Immature natural killer cell (primary cell): ENCODE results near the gene QRICH2. TPM values are rescaled to one million over a fixed set of nuclear protein-coding genes. Genes with fewer than 3 reads are reported as not detected.
"Not testable (repeated sequence)": the region's sequence is repeated elsewhere in the genome, so short reads cannot be mapped to it uniquely, and the experiment has no call there.

Experiments
- DNase-seq, 3 donors: peaks; one replicate each; pipeline ENCODE4 v3.0.0; 2022; ENCODE audit warnings: mixed read lengths in 1 of 3
- H3K27ac Mint-ChIP-seq, 6 donors: one replicate each; pipeline ENCODE4 v1.8.0; 2020; ENCODE audit warnings: mixed read lengths in 6 of 6, mild to moderate bottlenecking in 5 of 6, inconsistent platforms in 4 of 6, moderate library complexity in 3 of 6
- H3K27me3 Mint-ChIP-seq, 3 donors: one replicate each; pipeline ENCODE4 v1.8.0; 2020 to 2021; ENCODE audit warnings: low read depth in 3 of 3, mild to moderate bottlenecking in 3 of 3, mixed read lengths in 3 of 3, moderate library complexity in 3 of 3, inconsistent platforms in 1 of 3
- H3K36me3 Mint-ChIP-seq, 3 donors: one replicate each; pipeline ENCODE4 v1.8.0; 2020; ENCODE audit warnings: mixed read lengths in 3 of 3, inconsistent platforms in 2 of 3, mild to moderate bottlenecking in 2 of 3
- H3K4me1 Mint-ChIP-seq, 2 donors: one replicate each; pipeline ENCODE4 v1.8.0; 2020; ENCODE audit warnings: inconsistent platforms in 2 of 2, mild to moderate bottlenecking in 2 of 2, mixed read lengths in 2 of 2, moderate library complexity in 1 of 2
- H3K4me3 Mint-ChIP-seq, 5 donors: one replicate each; pipeline ENCODE4 v1.8.0; 2020; ENCODE audit warnings: mild to moderate bottlenecking in 5 of 5, mixed read lengths in 5 of 5, inconsistent platforms in 3 of 5, moderate library complexity in 3 of 5
- H3K9me3 Mint-ChIP-seq, 6 donors: one replicate each; pipeline ENCODE4 v1.8.0; 2020; ENCODE audit warnings: mild to moderate bottlenecking in 6 of 6, mixed read lengths in 6 of 6, inconsistent platforms in 4 of 6, moderate library complexity in 3 of 6
- polyA plus RNA-seq, 3 donors: library from polyadenylated mRNA; unstranded; fragments of 300-500 nt; fragmentation: Illumina TruSeq; gene quantifications; one replicate each; pipeline ENCODE4 v1.2.3, GENCODE V29; 2021

QRICH2 gene
- polyA plus RNA-seq, 3 donors from 2014 or later: 0.28 TPM; not detected in 2

- Mint-ChIP-seq H3K9me3 (no peaks in the 10 kb centered on the region), H3K4me3 (peak overlapping the region in 3 of 5 donors; percentile 7 to 42 (median 24)), H3K4me1 (peaks cover 14 to 26% of the 10 kb centered on the region in 2 donors), H3K27ac (no peak overlapping the region), H3K36me3 (no peaks in the 10 kb centered on the region), H3K27me3 (peaks cover 6 to 11% (median 10%) of the 10 kb centered on the region in 3 donors)
- DNase-seq: no peak
These were observed 70.2 kb downstream of the QRICH2 start for GRCh38 chr17:76237859-76238313.

GRCh38 chr17:76236603-76237002 is 71.5 kb downstream of the QRICH2 start:
- peaks cover 14 to 25% of the 10 kb centered on the region in 2 donors for H3K4me1 Mint-ChIP-seq
- H3K9me3 Mint-ChIP-seq: no peaks in the 10 kb centered on the region
- peaks cover 8 to 10% (median 10%) of the 10 kb centered on the region in 3 donors for H3K27me3 Mint-ChIP-seq
- no peak for DNase-seq
- no peaks in the 10 kb centered on the region for H3K36me3 Mint-ChIP-seq
- H3K4me3 Mint-ChIP-seq: no peak overlapping the region
- H3K27ac Mint-ChIP-seq: no peak overlapping the region

GRCh38 chr17:76235883-76236282 is 72.2 kb downstream of the QRICH2 start:
- no peak overlapping the region for H3K4me3 Mint-ChIP-seq
- no peaks in the 10 kb centered on the region for H3K9me3 Mint-ChIP-seq
- no peak overlapping the region for H3K27ac Mint-ChIP-seq
- no peaks in the 10 kb centered on the region for H3K36me3 Mint-ChIP-seq
- H3K4me1 Mint-ChIP-seq: peaks cover 8 to 17% of the 10 kb centered on the region in 2 donors
- no peak for DNase-seq
- peaks cover 6 to 7% (median 6%) of the 10 kb centered on the region in 3 donors for H3K27me3 Mint-ChIP-seq

- Mint-ChIP-seq H3K27ac (no peak overlapping the region), H3K9me3 (no peaks in the 10 kb centered on the region), H3K36me3 (no peaks in the 10 kb centered on the region), H3K4me1 (peaks cover 6 to 14% of the 10 kb centered on the region in 2 donors), H3K4me3 (peak overlapping the region in 1 of 5 donors; percentile 35), H3K27me3 (peaks cover 4 to 6% (median 5%) of the 10 kb centered on the region in 3 donors)
- no peak for DNase-seq
These were observed 73.8 kb downstream of the QRICH2 start for GRCh38 chr17:76234354-76234679.

GRCh38 chr17:76233588-76234353 is 74.3 kb downstream of the QRICH2 start:
- peak overlapping the region in 1 of 5 donors; percentile 35 for H3K4me3 Mint-ChIP-seq
- no peak for DNase-seq
- H3K27ac Mint-ChIP-seq: no peak overlapping the region
- H3K36me3 Mint-ChIP-seq: no peaks in the 10 kb centered on the region
- peaks cover 3 to 4% (median 4%) of the 10 kb centered on the region in 3 donors for H3K27me3 Mint-ChIP-seq
- H3K4me1 Mint-ChIP-seq: peaks cover 3 to 9% of the 10 kb centered on the region in 2 donors
- no peaks in the 10 kb centered on the region for H3K9me3 Mint-ChIP-seq

- DNase-seq: no peak
- no peak overlapping the region for H3K27ac Mint-ChIP-seq
- H3K4me3 Mint-ChIP-seq: no peak overlapping the region
- peaks cover 3 to 6% (median 5%) of the 10 kb centered on the region in 3 donors for H3K27me3 Mint-ChIP-seq
- no peaks in the 10 kb centered on the region for H3K9me3 Mint-ChIP-seq
- H3K36me3 Mint-ChIP-seq: no peaks in the 10 kb centered on the region
- H3K4me1 Mint-ChIP-seq: no peaks in the 10 kb centered on the region
These were observed 75.7 kb downstream of the QRICH2 start for GRCh38 chr17:76232342-76232741.

GRCh38 chr17:76226749-76227148 is 81.3 kb downstream of the QRICH2 start:
- DNase-seq, H3K4me1 Mint-ChIP-seq, H3K4me3 Mint-ChIP-seq, H3K27ac Mint-ChIP-seq, H3K9me3 Mint-ChIP-seq, H3K36me3 Mint-ChIP-seq, H3K27me3 Mint-ChIP-seq: not testable (repeated sequence)

- not testable (repeated sequence) for DNase-seq, H3K36me3 Mint-ChIP-seq, H3K4me1 Mint-ChIP-seq, H3K4me3 Mint-ChIP-seq, H3K27me3 Mint-ChIP-seq, H3K27ac Mint-ChIP-seq, H3K9me3 Mint-ChIP-seq
These were observed 82.5 kb downstream of the QRICH2 start for GRCh38 chr17:76225373-76226086.

Other genes with a start within 250 kb of the QRICH2 start
- 10 to 100 TPM; 30.1 to 62.6 (median 61.0) TPM for gene SRP68, start 235.8 kb downstream of the QRICH2 start, polyA plus RNA-seq
- under 1 TPM in 1 of 3 donors, not detected in 2; 0.18 TPM for gene GALR2, start 233.5 kb downstream of the QRICH2 start, polyA plus RNA-seq
- gene ZACN, start 229.1 kb downstream of the QRICH2 start, polyA plus RNA-seq: under 1 TPM in 2 of 3 donors, not detected in 1; 0.59 to 0.60 TPM
- gene EXOC7, start 204.5 kb downstream of the QRICH2 start, polyA plus RNA-seq: 10 to 100 TPM; 37.2 to 78.9 (median 56.9) TPM
- not detected for gene FOXJ1, start 167.0 kb downstream of the QRICH2 start, polyA plus RNA-seq
- 1 to 10 TPM in 2 of 3 donors, under 1 TPM in 1; 0.69 to 3.0 (median 1.2) TPM for gene RNF157, start 67.8 kb downstream of the QRICH2 start, polyA plus RNA-seq
- 1 to 10 TPM; 1.5 to 4.5 (median 3.9) TPM for gene UBALD2, start 42.9 kb downstream of the QRICH2 start, polyA plus RNA-seq
- gene PRPSAP1, start 45.6 kb upstream of the QRICH2 start, polyA plus RNA-seq: 10 to 100 TPM; 59.8 to 87.6 (median 75.5) TPM
- 1 to 10 TPM; 3.3 to 7.6 (median 6.5) TPM for gene SPHK1, start 76.3 kb upstream of the QRICH2 start, polyA plus RNA-seq
- gene UBE2O, start 144.9 kb upstream of the QRICH2 start, polyA plus RNA-seq: 10 to 100 TPM in 1 of 3 donors, 1 to 10 TPM in 1, under 1 TPM in 1; 0.19 to 14.3 (median 5.2) TPM
- under 1 TPM in 1 of 3 donors, not detected in 2; 0.34 TPM for gene AANAT, start 159.3 kb upstream of the QRICH2 start, polyA plus RNA-seq
- gene RHBDF2, start 193.1 kb upstream of the QRICH2 start, polyA plus RNA-seq: 10 to 100 TPM; 19.3 to 90.5 (median 23.6) TPM
- under 1 TPM in 2 of 3 donors, not detected in 1; 0.09 to 0.41 TPM for gene CYGB, start 229.4 kb upstream of the QRICH2 start, polyA plus RNA-seq
- 1 to 10 TPM; 2.8 to 5.3 (median 3.1) TPM for gene PRCD, start 231.8 kb upstream of the QRICH2 start, polyA plus RNA-seq